GM10266 (cell line): Measurements from ENCODE around the gene KIAA1671.
"Not testable (repeated sequence)": the region's sequence is repeated elsewhere in the genome, so short reads cannot be mapped to it uniquely, and the experiment has no call there.

Source experiments
- DNase-seq: peaks from one replicate; pipeline ENCODE4 v3.0.0; 2012; ENCODE audit errors: extremely low spot score
- CTCF ChIP-seq: IDR thresholded peaks from 2 replicates; pipeline ENCODE4 v1.5.1; 2012; ENCODE audit warnings: mild to moderate bottlenecking, low read depth; ENCODE audit not compliant: control insufficient read depth, insufficient read depth; ENCODE audit errors: missing control alignments

The KIAA1671 gene

GRCh38 chr22:25213221-25213620, 260.7 kb downstream of the KIAA1671 start:
- DNase-seq = no peak
- TF ChIP-seq CTCF = no peak

GRCh38 chr22:25216230-25216629, 263.7 kb downstream of the KIAA1671 start:
- no peak for DNase-seq
- no peak for TF ChIP-seq CTCF

- DNase-seq = no peak
- TF ChIP-seq CTCF = no peak
These were observed 266.7 kb downstream of the KIAA1671 start, which contains the start of gene CRYBB2 for GRCh38 chr22:25219211-25219689. CRYBB2 (plus strand) TSS chr22:25219639; CDS start chr22:25221430, 1,791 bp downstream.

GRCh38 chr22:25219948-25220442, 267.5 kb downstream of the KIAA1671 start:
- no peak for DNase-seq

GRCh38 chr22:25221790-25222189, 269.3 kb downstream of the KIAA1671 start:
- TF ChIP-seq CTCF = no peak
- DNase-seq = no peak

More at GRCh38 chr22:25219948-25220442, 267.5 kb downstream of the KIAA1671 start:
- no peak for TF ChIP-seq CTCF

- TF ChIP-seq CTCF = no peak
- no peak for DNase-seq
These were observed 270.8 kb downstream of the KIAA1671 start for GRCh38 chr22:25223269-25223850.

- no peak for DNase-seq
- TF ChIP-seq CTCF = no peak
These were observed 276.3 kb downstream of the KIAA1671 start for GRCh38 chr22:25228822-25229221.

GRCh38 chr22:25230760-25231159, 278.2 kb downstream of the KIAA1671 start:
- not testable (repeated sequence) for DNase-seq
